Fibroblast of lung (primary cell): Measurements from ENCODE around the gene CNBD2. TPM values are rescaled to one million over a fixed set of nuclear protein-coding genes. Genes with fewer than 3 reads are reported as not detected.

Source experiments
- DNase-seq, 2 donors: peaks; one replicate each; pipeline versions ENCODE4 v3.0.0 to v3.0.0-alpha.2; 2010; ENCODE audit warnings: low read depth in 2 of 2
- H2AFZ ChIP-seq: 2 replicates; pipeline ENCODE4 v1.5.1; 2012; ENCODE audit warnings: low read length, control low read depth, inconsistent platforms
- H3K27ac ChIP-seq: 2 replicates; pipeline ENCODE4 v1.5.1; 2011; ENCODE audit warnings: low read length, control low read depth; ENCODE audit not compliant: insufficient read depth
- H3K27me3 ChIP-seq: 2 replicates; pipeline ENCODE4 v1.5.1; 2011; ENCODE audit warnings: mild to moderate bottlenecking, low read length; ENCODE audit not compliant: control insufficient read depth, insufficient read depth
- H3K36me3 ChIP-seq: 2 replicates; pipeline ENCODE4 v1.5.1; 2011; ENCODE audit warnings: low read length; ENCODE audit not compliant: control insufficient read depth, insufficient read depth
- H3K4me1 ChIP-seq: 2 replicates; pipeline ENCODE4 v1.5.1; 2011; ENCODE audit warnings: low read length; ENCODE audit not compliant: control insufficient read depth, insufficient read depth; ENCODE audit errors: extremely low read depth
- H3K4me2 ChIP-seq: 2 replicates; pipeline ENCODE4 v1.5.1; 2011; ENCODE audit warnings: low read length, control low read depth; ENCODE audit not compliant: insufficient read depth; ENCODE audit errors: extremely low read depth
- H3K4me3 ChIP-seq, 4 experiments: fragments of 200-600 bp in 1 of 4; sonication (generic) in 1 of 4; replicated peaks in 1 of 4; 2 replicates each; pipeline ENCODE4 v1.5.1; 2011 to 2016; ENCODE audit warnings: low read length in 4 of 4, low read depth in 3 of 4, mild to moderate bottlenecking in 3 of 4, control low read depth in 2 of 4, inconsistent platforms in 1 of 4, mixed read lengths in 1 of 4; ENCODE audit not compliant: insufficient read depth in 1 of 4; ENCODE audit errors: control extremely low read depth in 1 of 4
- H3K79me2 ChIP-seq: 2 replicates; pipeline ENCODE4 v1.5.1; 2012; ENCODE audit warnings: mild to moderate bottlenecking, low read length, inconsistent platforms; ENCODE audit not compliant: control insufficient read depth, insufficient read depth
- H3K9ac ChIP-seq: 2 replicates; pipeline ENCODE4 v1.5.1; 2011; ENCODE audit warnings: mild to moderate bottlenecking, low read length, control low read depth; ENCODE audit not compliant: insufficient read depth
- H3K9me3 ChIP-seq: 2 replicates; pipeline ENCODE4 v1.5.1; 2012; ENCODE audit warnings: low read depth, low read length; ENCODE audit not compliant: control insufficient read depth, insufficient read depth
- H4K20me1 ChIP-seq: 2 replicates; pipeline ENCODE4 v1.5.1; 2011; ENCODE audit warnings: low read length; ENCODE audit not compliant: control insufficient read depth, insufficient read depth; ENCODE audit errors: extremely low read depth
- EZH2 ChIP-seq: IDR thresholded peaks from 2 replicates; pipeline ENCODE4 v1.5.1; 2012; ENCODE audit warnings: low read length, control low read depth, mild to moderate bottlenecking; ENCODE audit errors: missing control alignments
- polyA plus RNA-seq, 2 donors: library from polyadenylated mRNA; depleted of rRNA in 1 of 2; stranded (reverse) in 1 of 2; unstranded in 1 of 2; fragments of >200 nt; gene quantifications; 2 replicates each; pipeline ENCODE4 v1.2.1, GENCODE V29; 2011 to 2012; ENCODE audit warnings: missing spikeins in 1 of 2
- total RNA-seq: library from RNA; depleted of rRNA; stranded (reverse); fragments of >200 nt; gene quantifications from 2 replicates; pipeline ENCODE4 v1.2.1, GENCODE V29; 2014
- TF ChIP-seq, protein P1 (sequence below), 2 donors: IDR thresholded peaks in 1 of 2; conservative IDR thresholded peaks in 1 of 2; 1 replicate in 1 of 2; 2 replicates in 1 of 2; pipeline ENCODE4 v1.5.1; 2011 to 2012; ENCODE audit warnings: low read length in 2 of 2, control low read depth in 1 of 2, inconsistent platforms in 1 of 2, low read depth in 1 of 2, mild to moderate bottlenecking in 1 of 2

The CNBD2 gene
- total and polyA plus RNA-seq, 2 donors (not counting 1 experiment from before 2014, with no cell fraction given), result 1.1 to 2.6 TPM

DNA sequence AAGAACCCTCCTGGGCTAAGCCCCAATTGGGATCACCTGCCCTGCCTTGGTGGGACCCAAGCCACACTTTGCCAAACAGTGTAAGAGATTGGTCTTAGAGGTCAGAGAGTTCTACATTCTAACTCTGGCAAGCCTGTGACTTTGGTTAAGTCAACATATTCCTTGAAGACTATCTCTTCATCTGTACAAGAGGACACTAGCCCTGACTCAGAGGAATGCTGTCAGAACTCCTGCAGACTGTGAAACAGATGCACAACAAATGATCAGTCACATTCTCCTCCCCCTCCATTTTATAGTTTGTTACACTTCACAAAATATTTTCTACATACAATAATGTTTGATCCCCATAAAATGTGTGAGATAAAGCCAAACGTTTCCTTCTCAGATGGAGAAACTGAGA, 94.4 kb downstream of the CNBD2 start:
- H3K9ac ChIP-seq, result no peak overlapping the region
- no peak for DNase-seq

DNA sequence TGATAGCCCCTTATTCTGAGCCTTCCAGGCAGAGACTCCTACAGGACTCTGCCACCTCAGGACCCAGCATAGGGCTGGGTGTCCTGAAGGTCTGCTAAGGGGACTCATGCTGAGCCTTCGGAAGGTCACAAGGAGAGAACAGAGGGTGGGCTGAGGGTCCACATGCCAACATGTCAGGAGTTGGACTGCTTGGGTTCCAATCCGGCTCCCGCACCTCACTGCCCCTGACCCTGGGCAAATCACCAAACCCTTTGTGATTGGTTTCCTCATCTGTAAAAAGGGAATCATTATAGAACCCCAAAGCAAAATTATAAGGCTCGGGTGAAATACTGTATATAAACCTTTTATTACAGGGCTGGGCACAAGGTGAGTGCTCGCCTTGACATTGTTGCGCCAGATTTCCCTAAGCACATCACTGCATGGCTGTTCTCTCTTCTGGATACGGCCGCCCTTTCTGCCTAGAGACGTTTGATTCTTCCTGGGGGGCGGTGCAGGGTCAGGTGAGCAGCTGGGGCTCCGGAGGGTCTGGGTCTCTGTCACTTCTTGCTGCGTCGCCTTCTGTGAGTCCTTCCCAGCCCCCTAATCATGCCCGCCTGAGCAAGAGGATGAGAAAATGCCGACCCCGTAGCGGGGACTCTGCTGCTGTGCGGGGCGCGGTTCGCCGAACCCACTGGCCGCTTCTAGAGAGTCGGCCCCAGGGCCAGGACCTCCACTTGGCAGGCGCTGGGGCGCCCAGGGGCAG, 95.7 kb downstream of the CNBD2 start:
- Histone ChIP-seq H3K27ac (peak overlapping the region; percentile 73), H3K4me2 (peak overlapping the region; percentile 94), H3K79me2 (no peaks in the 10 kb centered on the region), H3K9ac (peak overlapping the region; percentile 65), H3K27me3 (no peaks in the 10 kb centered on the region), H2AFZ (peak overlapping the region; percentile 91), H3K9me3 (no peaks in the 10 kb centered on the region), H3K4me1 (peaks cover 7% of the 10 kb centered on the region), H3K36me3 (no peaks in the 10 kb centered on the region), H4K20me1 (no peaks in the 10 kb centered on the region), H3K4me3 (peak overlapping the region; percentile 38 to 63 (median 57))
- TF ChIP-seq EZH2, result no peak
- TF ChIP-seq, protein P1, sequence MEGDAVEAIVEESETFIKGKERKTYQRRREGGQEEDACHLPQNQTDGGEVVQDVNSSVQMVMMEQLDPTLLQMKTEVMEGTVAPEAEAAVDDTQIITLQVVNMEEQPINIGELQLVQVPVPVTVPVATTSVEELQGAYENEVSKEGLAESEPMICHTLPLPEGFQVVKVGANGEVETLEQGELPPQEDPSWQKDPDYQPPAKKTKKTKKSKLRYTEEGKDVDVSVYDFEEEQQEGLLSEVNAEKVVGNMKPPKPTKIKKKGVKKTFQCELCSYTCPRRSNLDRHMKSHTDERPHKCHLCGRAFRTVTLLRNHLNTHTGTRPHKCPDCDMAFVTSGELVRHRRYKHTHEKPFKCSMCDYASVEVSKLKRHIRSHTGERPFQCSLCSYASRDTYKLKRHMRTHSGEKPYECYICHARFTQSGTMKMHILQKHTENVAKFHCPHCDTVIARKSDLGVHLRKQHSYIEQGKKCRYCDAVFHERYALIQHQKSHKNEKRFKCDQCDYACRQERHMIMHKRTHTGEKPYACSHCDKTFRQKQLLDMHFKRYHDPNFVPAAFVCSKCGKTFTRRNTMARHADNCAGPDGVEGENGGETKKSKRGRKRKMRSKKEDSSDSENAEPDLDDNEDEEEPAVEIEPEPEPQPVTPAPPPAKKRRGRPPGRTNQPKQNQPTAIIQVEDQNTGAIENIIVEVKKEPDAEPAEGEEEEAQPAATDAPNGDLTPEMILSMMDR (conservative IDR thresholded peaks at IDR 0.05 in 1 of 2, IDR thresholded peaks at IDR 0.05 in 1 of 2; ENCODE audit: low read depth in 1 of 2, low read length in 2 of 2), result no peak
- DNase-seq, result no peak

More for the DNA sequence above, 94.4 kb downstream of the CNBD2 start:
- TF ChIP-seq, protein P1 (conservative IDR thresholded peaks at IDR 0.05 in 1 of 2, IDR thresholded peaks at IDR 0.05 in 1 of 2; ENCODE audit: low read depth in 1 of 2, low read length in 2 of 2), result no peak
- TF ChIP-seq EZH2, result no peak
- no peaks in the 10 kb centered on the region for H3K79me2 ChIP-seq
- H3K4me2 ChIP-seq, result peak overlapping the region; percentile 13
- no peak overlapping the region for H3K27ac ChIP-seq
- no peaks in the 10 kb centered on the region for H4K20me1 ChIP-seq
- H3K4me1 ChIP-seq, result peaks cover 7% of the 10 kb centered on the region
- no peaks in the 10 kb centered on the region for H3K27me3 ChIP-seq
- no peak overlapping the region for H3K4me3 ChIP-seq
- no peaks in the 10 kb centered on the region for H3K9me3 ChIP-seq
- no peak overlapping the region for H2AFZ ChIP-seq
- H3K36me3 ChIP-seq, result no peaks in the 10 kb centered on the region

DNA sequence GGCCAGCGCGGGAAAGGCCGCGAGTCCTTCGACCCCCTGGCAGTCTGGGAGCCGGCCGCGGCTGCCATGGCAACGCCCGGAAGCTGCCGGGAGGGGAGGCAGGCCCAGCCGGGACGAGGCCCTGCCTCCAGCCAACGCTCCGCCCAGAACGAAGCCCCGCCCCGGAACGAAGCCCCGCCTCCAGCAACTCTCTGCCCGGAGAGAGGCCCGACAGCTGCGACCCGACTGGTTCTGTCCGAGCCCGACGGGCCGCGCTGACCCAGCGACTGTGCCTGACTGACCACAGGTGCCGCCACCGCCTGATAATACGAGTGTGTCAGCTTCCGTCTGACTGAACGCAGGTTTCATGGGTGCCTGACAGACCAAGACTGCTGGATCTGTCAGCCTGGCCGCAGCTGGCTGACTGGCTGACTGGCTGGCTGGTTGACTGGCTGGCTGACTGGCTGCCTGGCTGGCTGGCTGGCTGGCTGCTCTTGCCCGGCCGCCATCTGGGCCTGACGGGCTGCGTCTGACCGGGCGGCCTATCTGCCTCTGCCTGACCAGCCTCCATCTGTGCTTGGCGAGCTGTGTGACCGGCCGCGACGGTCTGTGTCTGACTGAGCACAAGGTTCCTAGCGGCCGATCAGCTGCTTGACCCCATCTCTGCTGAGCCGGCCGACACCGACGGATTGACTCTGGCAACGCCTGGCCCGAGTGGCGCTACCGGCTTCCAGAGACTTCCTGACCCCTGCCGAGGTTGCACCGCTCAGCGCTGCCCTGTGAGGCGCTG, 96.5 kb downstream of the CNBD2 start:
- Histone ChIP-seq H3K4me2 (peak overlapping the region; percentile 94), H3K27me3 (no peaks in the 10 kb centered on the region), H3K4me3 (peak overlapping the region; percentile 38 to 63 (median 57)), H3K9ac (peak overlapping the region; percentile 65), H3K27ac (peak overlapping the region; percentile 73), H2AFZ (peak overlapping the region; percentile 96), H3K9me3 (no peaks in the 10 kb centered on the region), H3K79me2 (no peaks in the 10 kb centered on the region), H3K36me3 (no peaks in the 10 kb centered on the region), H3K4me1 (peaks cover 7% of the 10 kb centered on the region), H4K20me1 (no peaks in the 10 kb centered on the region)
- TF ChIP-seq EZH2, result no peak
- TF ChIP-seq, protein P1 (conservative IDR thresholded peaks at IDR 0.05 in 1 of 2, IDR thresholded peaks at IDR 0.05 in 1 of 2; ENCODE audit: low read depth in 1 of 2, low read length in 2 of 2), result no peak
- peak; percentile 78 to 82 for DNase-seq
